HFFc6 (cell line): ENCODE measurements around the gene SLA2. TPM values are rescaled to one million over a fixed set of nuclear protein-coding genes. Genes with fewer than 3 reads are reported as not detected.
"Not testable (repeated sequence)": the region's sequence is repeated elsewhere in the genome, so short reads cannot be mapped to it uniquely, and the experiment has no call there.

Experiments used
- DNase-seq: peaks from one replicate; pipeline ENCODE4 v3.0.0-alpha.2; 2018
- H3K27ac Mint-ChIP-seq: 2 replicates; pipeline ENCODE4 v1.8.0; 2020; ENCODE audit warnings: mild to moderate bottlenecking, mixed read lengths
- H3K27me3 Mint-ChIP-seq: 2 replicates; pipeline ENCODE4 v1.8.0; 2021; ENCODE audit warnings: mild to moderate bottlenecking, moderate library complexity, mixed read lengths; ENCODE audit not compliant: insufficient read depth
- H3K36me3 Mint-ChIP-seq: 2 replicates; pipeline ENCODE4 v1.8.0; 2021; ENCODE audit warnings: low read depth, mixed read lengths
- H3K4me1 Mint-ChIP-seq: 2 replicates; pipeline ENCODE4 v1.8.0; 2020; ENCODE audit warnings: low read depth, mixed read lengths
- H3K4me3 Mint-ChIP-seq: 2 replicates; pipeline ENCODE4 v1.8.0; 2020; ENCODE audit warnings: mild to moderate bottlenecking, moderate library complexity, mixed read lengths
- H3K9me3 Mint-ChIP-seq: 2 replicates; pipeline ENCODE4 v1.8.0; 2020; ENCODE audit warnings: mild to moderate bottlenecking, mixed read lengths
- CTCF ChIP-seq: fragments of 200-600 bp; sonication (generic); IDR thresholded peaks from 2 replicates; pipeline ENCODE4 v1.5.0; 2021; ENCODE audit warnings: antibody characterized with exemption, mild to moderate bottlenecking
- total RNA-seq, 6 experiments: library from RNA; stranded (reverse); fragmentation: NEBNext Ultra II Directional; extraction: Animal tissue kit (Norgen Biotek cat#: 25700); gene quantifications; 2 replicates in 1 of 6; 3 replicates in 5 of 6; pipeline ENCODE4 v1.2.3, GENCODE V29; 2021

SLA2 gene
- total RNA-seq, 6 experiments from 2014 or later: not detected

- no peak overlapping the region for H3K27ac Mint-ChIP-seq
- no peaks in the 10 kb centered on the region for H3K4me1 Mint-ChIP-seq
- H3K4me3 Mint-ChIP-seq: no peak overlapping the region
- H3K27me3 Mint-ChIP-seq: peaks cover 7% of the 10 kb centered on the region
- no peaks in the 10 kb centered on the region for H3K9me3 Mint-ChIP-seq
- no peak for DNase-seq
- no peak for TF ChIP-seq CTCF
- no peaks in the 10 kb centered on the region for H3K36me3 Mint-ChIP-seq
Measured at GRCh38 chr20:36645353-36645752, 643 bp downstream of the SLA2 start.

- DNase-seq: no peak
- TF ChIP-seq CTCF: no peak
- Mint-ChIP-seq H3K27ac (no peak overlapping the region), H3K4me3 (no peak overlapping the region), H3K9me3 (no peaks in the 10 kb centered on the region), H3K36me3 (no peaks in the 10 kb centered on the region), H3K4me1 (no peaks in the 10 kb centered on the region), H3K27me3 (peaks cover 7% of the 10 kb centered on the region)
Measured at GRCh38 chr20:36644706-36645095, 1.3 kb downstream of the SLA2 start.

- H3K27ac Mint-ChIP-seq: no peak overlapping the region
- no peak for DNase-seq
- no peak overlapping the region for H3K4me3 Mint-ChIP-seq
- H3K36me3 Mint-ChIP-seq: no peaks in the 10 kb centered on the region
- H3K27me3 Mint-ChIP-seq: peaks cover 7% of the 10 kb centered on the region
- TF ChIP-seq CTCF: no peak
- H3K4me1 Mint-ChIP-seq: no peaks in the 10 kb centered on the region
- no peaks in the 10 kb centered on the region for H3K9me3 Mint-ChIP-seq
Measured at GRCh38 chr20:36644032-36644705, 1.8 kb downstream of the SLA2 start.

GRCh38 chr20:36642136-36642535 is 3.9 kb downstream of the SLA2 start:
- no peaks in the 10 kb centered on the region for H3K36me3 Mint-ChIP-seq
- no peak overlapping the region for H3K4me3 Mint-ChIP-seq
- no peaks in the 10 kb centered on the region for H3K9me3 Mint-ChIP-seq
- no peak for DNase-seq
- TF ChIP-seq CTCF: no peak
- H3K27ac Mint-ChIP-seq: no peak overlapping the region
- H3K4me1 Mint-ChIP-seq: no peaks in the 10 kb centered on the region
- H3K27me3 Mint-ChIP-seq: peaks cover 7% of the 10 kb centered on the region

- no peak for DNase-seq
- Mint-ChIP-seq H3K27ac (no peak overlapping the region), H3K27me3 (peaks cover 7% of the 10 kb centered on the region), H3K9me3 (no peaks in the 10 kb centered on the region), H3K4me3 (no peak overlapping the region), H3K4me1 (no peaks in the 10 kb centered on the region), H3K36me3 (no peaks in the 10 kb centered on the region)
- no peak for TF ChIP-seq CTCF
Measured at GRCh38 chr20:36641506-36641843, 4.5 kb downstream of the SLA2 start.

- not testable (repeated sequence) for H3K36me3 Mint-ChIP-seq, H3K27me3 Mint-ChIP-seq, H3K4me3 Mint-ChIP-seq, H3K9me3 Mint-ChIP-seq, H3K27ac Mint-ChIP-seq, DNase-seq, H3K4me1 Mint-ChIP-seq
Measured at GRCh38 chr20:36638876-36639400, 7.1 kb downstream of the SLA2 start.
